ENCODE data around the gene PXYLP1. TPM values are rescaled to one million over a fixed set of nuclear protein-coding genes. Genes with fewer than 3 reads are reported as not detected.
A peak's percentile ranks its signal among the peaks of the same experiment; 100 is the strongest.

The PXYLP1 gene
- total and polyA plus RNA-seq, 2 donors: 41.5 to 49.0 TPM

DNA sequence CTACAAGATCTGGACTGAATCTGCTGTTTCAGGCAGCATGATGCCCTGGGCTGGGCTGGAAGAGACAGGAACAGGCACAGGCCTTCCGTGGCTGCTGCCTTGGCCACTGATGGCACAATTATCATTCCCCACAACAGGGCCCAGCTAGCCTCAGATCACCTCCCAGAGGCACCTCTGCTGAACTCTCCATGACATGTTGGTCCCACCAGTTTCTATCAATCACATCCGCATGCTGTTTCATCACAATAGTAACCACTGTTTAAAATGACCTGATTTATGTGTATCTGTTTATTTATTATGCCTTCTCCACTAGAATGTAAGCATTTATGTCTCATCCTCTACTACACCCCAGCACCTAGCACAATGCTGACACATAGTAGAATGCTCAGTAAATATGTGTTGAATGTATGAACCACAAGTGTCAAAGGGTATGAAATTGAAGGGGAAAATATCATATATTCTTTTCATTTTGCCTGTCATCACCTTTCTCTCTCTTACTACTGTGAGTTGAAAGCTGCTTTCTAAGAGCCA lies 104.0 kb downstream of the PXYLP1 start:
- no peaks in the 10 kb centered on the region for H3K27me3 ChIP-seq (ENCODE audit: control insufficient read depth in 2 of 2, insufficient read depth in 1 of 2, low read length in 1 of 2)
- no peak for DNase-seq (ENCODE audit: low read depth in 6 of 9, low spot score in 9 of 9)
- no peaks in the 10 kb centered on the region for H3K9me3 ChIP-seq (ENCODE audit: control insufficient read depth in 2 of 2, insufficient read depth in 1 of 2, low read length in 1 of 2)
- H3K36me3 ChIP-seq (ENCODE audit: control insufficient read depth in 2 of 2, insufficient read depth in 2 of 2, low read length in 1 of 2): no peaks in the 10 kb centered on the region
- H3K27ac ChIP-seq (ENCODE audit: low read depth in 1 of 2, low read length in 1 of 2): no peak overlapping the region
- no peaks in the 10 kb centered on the region for H3K4me1 ChIP-seq (ENCODE audit: control insufficient read depth in 2 of 2, insufficient read depth in 2 of 2, low read length in 2 of 2)
- no peak overlapping the region for H3K4me3 ChIP-seq (ENCODE audit: low read length in 2 of 2)
- 98% methylated on average over 2 of the region's 2 CpGs for WGBS

DNA sequence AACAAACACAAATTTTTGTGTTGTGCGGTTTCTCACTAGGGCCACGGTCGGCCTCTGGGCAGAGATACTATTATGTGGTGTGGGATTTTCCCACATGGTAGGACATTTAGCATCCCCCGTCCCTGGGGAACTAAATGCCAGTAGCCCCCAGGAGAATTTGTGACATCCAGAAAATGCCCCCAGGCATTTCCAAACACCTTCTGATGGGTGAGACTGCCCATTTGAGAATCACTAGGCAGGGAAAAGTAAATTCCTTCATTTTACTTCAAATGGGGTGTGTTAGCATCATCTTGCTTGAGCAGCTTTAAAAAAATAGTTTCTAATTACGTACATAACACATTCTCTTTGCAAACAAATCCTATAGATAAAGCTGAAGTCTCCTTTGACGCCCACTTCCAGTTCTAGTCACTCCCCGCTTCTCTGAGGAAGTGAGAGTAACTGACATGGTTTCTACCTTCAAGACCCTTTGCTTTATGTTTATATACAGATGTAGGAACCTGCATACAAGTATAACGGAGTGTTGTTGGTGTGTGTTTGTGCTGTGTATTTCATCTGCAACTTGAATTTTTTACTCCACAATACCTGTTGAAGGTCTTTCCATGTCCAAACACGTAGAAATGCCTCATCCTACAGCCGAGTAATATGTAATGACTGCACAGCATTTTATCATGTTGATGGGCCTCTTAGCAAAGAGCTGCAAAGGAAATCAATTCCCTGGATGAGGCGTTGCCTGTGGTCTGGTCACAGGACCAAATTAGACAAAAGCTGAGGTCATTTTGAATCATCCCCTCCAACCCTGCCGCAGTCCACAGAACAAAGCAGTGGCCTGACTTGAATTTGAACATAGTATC lies 105.3 kb downstream of the PXYLP1 start:
- Histone ChIP-seq H3K36me3 (ENCODE audit: control insufficient read depth in 2 of 2, insufficient read depth in 2 of 2, low read length in 1 of 2) (no peaks in the 10 kb centered on the region), H3K4me3 (ENCODE audit: low read length in 2 of 2) (no peak overlapping the region), H3K27ac (ENCODE audit: low read depth in 1 of 2, low read length in 1 of 2) (no peak overlapping the region), H3K27me3 (ENCODE audit: control insufficient read depth in 2 of 2, insufficient read depth in 1 of 2, low read length in 1 of 2) (no peaks in the 10 kb centered on the region), H3K9me3 (ENCODE audit: control insufficient read depth in 2 of 2, insufficient read depth in 1 of 2, low read length in 1 of 2) (no peaks in the 10 kb centered on the region), H3K4me1 (ENCODE audit: control insufficient read depth in 2 of 2, insufficient read depth in 2 of 2, low read length in 2 of 2) (no peaks in the 10 kb centered on the region)
- DNase-seq (ENCODE audit: low read depth in 6 of 9, low spot score in 9 of 9): peak in 1 of 9 donors; percentile 23
- WGBS: 90% methylated on average over 12 of the region's 12 CpGs

DNA sequence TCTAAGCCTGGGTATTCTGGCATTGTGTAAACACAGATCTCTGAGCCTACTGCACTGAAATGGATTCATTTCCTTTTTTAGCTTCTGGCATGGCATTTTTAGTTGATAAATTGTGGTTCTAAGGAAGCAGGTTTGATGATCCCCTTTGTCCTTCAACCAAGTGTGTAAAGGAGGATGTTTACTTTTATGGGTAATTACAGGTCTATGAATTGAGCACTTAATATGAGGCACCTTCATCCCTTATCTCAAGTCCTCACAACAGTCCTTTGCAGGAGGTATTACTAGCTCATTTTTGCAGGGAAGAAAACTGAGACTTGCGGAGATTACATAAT lies 105.9 kb downstream of the PXYLP1 start:
- WGBS: 99% methylated on average over 1 of the region's 1 CpG
- Histone ChIP-seq H3K4me3 (ENCODE audit: low read length in 2 of 2) (no peak overlapping the region), H3K27me3 (ENCODE audit: control insufficient read depth in 2 of 2, insufficient read depth in 1 of 2, low read length in 1 of 2) (no peaks in the 10 kb centered on the region), H3K27ac (ENCODE audit: low read depth in 1 of 2, low read length in 1 of 2) (no peak overlapping the region), H3K36me3 (ENCODE audit: control insufficient read depth in 2 of 2, insufficient read depth in 2 of 2, low read length in 1 of 2) (no peaks in the 10 kb centered on the region), H3K9me3 (ENCODE audit: control insufficient read depth in 2 of 2, insufficient read depth in 1 of 2, low read length in 1 of 2) (no peaks in the 10 kb centered on the region), H3K4me1 (ENCODE audit: control insufficient read depth in 2 of 2, insufficient read depth in 2 of 2, low read length in 2 of 2) (no peaks in the 10 kb centered on the region)
- no peak for DNase-seq (ENCODE audit: low read depth in 6 of 9, low spot score in 9 of 9)

DNA sequence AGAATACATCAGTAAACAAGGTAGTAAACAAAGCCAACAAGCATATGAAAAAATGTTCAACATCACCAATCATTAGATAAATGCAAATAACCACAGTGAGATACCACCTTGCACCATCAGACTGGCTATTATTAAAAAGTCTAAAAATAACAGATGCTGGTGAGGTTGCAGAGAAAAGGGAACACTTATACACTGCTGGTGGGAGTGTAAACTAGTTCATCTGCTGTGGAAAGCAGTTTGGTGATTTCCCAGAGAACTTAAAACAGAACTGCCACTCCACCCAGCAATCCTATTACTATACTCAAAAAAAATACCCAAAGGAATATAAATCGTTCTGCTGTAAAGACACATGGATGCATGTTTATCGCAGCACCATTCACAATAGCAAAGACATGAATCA lies 106.4 kb downstream of the PXYLP1 start:
- 97% methylated on average over 2 of the region's 2 CpGs for WGBS
- H3K9me3 ChIP-seq (ENCODE audit: control insufficient read depth in 2 of 2, insufficient read depth in 1 of 2, low read length in 1 of 2): no peaks in the 10 kb centered on the region
- no peak overlapping the region for H3K27ac ChIP-seq (ENCODE audit: low read depth in 1 of 2, low read length in 1 of 2)
- DNase-seq (ENCODE audit: low read depth in 6 of 9, low spot score in 9 of 9): no peak
- no peaks in the 10 kb centered on the region for H3K27me3 ChIP-seq (ENCODE audit: control insufficient read depth in 2 of 2, insufficient read depth in 1 of 2, low read length in 1 of 2)
- no peak overlapping the region for H3K4me3 ChIP-seq (ENCODE audit: low read length in 2 of 2)
- no peaks in the 10 kb centered on the region for H3K4me1 ChIP-seq (ENCODE audit: control insufficient read depth in 2 of 2, insufficient read depth in 2 of 2, low read length in 2 of 2)
- H3K36me3 ChIP-seq (ENCODE audit: control insufficient read depth in 2 of 2, insufficient read depth in 2 of 2, low read length in 1 of 2): no peaks in the 10 kb centered on the region

DNA sequence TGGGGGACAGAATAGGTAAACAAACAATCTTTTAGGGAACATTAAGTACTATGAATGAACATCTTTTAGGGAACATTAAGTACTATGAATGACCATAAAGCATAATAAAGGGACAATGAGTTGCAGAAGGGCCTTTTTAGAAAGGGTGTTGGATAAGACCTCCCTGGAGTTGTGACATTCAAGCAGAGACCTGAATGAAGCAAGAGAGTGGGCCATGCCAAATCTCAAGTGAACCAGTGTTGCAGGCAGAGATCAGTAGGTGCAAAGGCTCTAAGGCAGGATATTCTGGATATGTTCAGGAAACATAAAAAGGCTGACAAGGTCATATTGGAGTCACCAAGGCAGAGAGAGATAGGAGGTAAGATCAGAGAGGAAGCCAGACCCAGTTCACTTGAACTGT lies 107.3 kb downstream of the PXYLP1 start:
- no peak overlapping the region for H3K27ac ChIP-seq (ENCODE audit: low read depth in 1 of 2, low read length in 1 of 2)
- no peaks in the 10 kb centered on the region for H3K4me1 ChIP-seq (ENCODE audit: control insufficient read depth in 2 of 2, insufficient read depth in 2 of 2, low read length in 2 of 2)
- no peaks in the 10 kb centered on the region for H3K9me3 ChIP-seq (ENCODE audit: control insufficient read depth in 2 of 2, insufficient read depth in 1 of 2, low read length in 1 of 2)
- H3K27me3 ChIP-seq (ENCODE audit: control insufficient read depth in 2 of 2, insufficient read depth in 1 of 2, low read length in 1 of 2): no peaks in the 10 kb centered on the region
- no peak for DNase-seq (ENCODE audit: low read depth in 6 of 9, low spot score in 9 of 9)
- no peak overlapping the region for H3K4me3 ChIP-seq (ENCODE audit: low read length in 2 of 2)
- no peaks in the 10 kb centered on the region for H3K36me3 ChIP-seq (ENCODE audit: control insufficient read depth in 2 of 2, insufficient read depth in 2 of 2, low read length in 1 of 2)

DNA sequence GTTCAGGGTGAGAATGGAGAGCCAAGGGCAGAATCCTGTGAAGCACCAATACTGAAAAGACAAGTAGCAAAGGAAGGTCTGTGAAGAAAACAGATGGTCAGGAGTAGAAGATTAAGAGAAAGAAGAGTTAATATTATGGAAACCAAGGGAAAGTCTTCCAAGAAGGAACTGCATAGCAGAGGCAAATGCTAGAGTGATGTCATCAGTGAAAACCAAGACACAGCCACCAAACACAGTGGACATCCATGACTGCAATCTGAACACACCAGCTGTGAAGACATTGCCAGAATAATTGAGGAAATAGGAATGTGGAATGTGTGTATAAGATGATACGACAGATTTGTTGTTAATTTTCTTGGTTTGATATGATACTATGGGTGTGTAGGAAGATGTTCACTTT lies 109.9 kb downstream of the PXYLP1 start:
- H3K4me1 ChIP-seq (ENCODE audit: control insufficient read depth in 2 of 2, insufficient read depth in 2 of 2, low read length in 2 of 2): no peaks in the 10 kb centered on the region
- H3K27me3 ChIP-seq (ENCODE audit: control insufficient read depth in 2 of 2, insufficient read depth in 1 of 2, low read length in 1 of 2): no peaks in the 10 kb centered on the region
- H3K4me3 ChIP-seq (ENCODE audit: low read length in 2 of 2): no peak overlapping the region
- no peaks in the 10 kb centered on the region for H3K9me3 ChIP-seq (ENCODE audit: control insufficient read depth in 2 of 2, insufficient read depth in 1 of 2, low read length in 1 of 2)
- no peaks in the 10 kb centered on the region for H3K36me3 ChIP-seq (ENCODE audit: control insufficient read depth in 2 of 2, insufficient read depth in 2 of 2, low read length in 1 of 2)
- no peak for DNase-seq (ENCODE audit: low read depth in 6 of 9, low spot score in 9 of 9)
- WGBS: 97% methylated on average over 1 of the region's 1 CpG
- no peak overlapping the region for H3K27ac ChIP-seq (ENCODE audit: low read depth in 1 of 2, low read length in 1 of 2)

DNA sequence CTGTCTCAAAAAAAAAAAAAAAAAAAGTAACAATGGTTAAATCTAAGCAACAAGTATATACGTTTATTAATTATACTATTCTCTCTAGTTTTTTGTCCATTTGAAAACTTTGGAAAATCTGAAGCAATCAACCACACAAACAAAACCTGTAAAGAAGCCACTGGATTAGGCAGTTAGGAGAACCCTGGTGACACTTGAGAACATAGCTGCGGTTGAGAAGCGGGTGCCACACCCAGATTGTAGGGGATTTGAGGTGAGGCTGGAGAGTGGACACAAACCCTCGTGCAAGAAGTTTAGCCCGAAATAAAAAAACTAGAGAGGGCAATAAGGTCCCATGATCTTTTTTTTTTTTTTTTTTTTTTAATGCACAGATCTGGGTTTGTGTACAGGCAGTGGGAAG lies 110.8 kb downstream of the PXYLP1 start:
- H3K27me3 ChIP-seq (ENCODE audit: control insufficient read depth in 2 of 2, insufficient read depth in 1 of 2, low read length in 1 of 2): no peaks in the 10 kb centered on the region
- no peaks in the 10 kb centered on the region for H3K36me3 ChIP-seq (ENCODE audit: control insufficient read depth in 2 of 2, insufficient read depth in 2 of 2, low read length in 1 of 2)
- H3K4me1 ChIP-seq (ENCODE audit: control insufficient read depth in 2 of 2, insufficient read depth in 2 of 2, low read length in 2 of 2): no peaks in the 10 kb centered on the region
- H3K9me3 ChIP-seq (ENCODE audit: control insufficient read depth in 2 of 2, insufficient read depth in 1 of 2, low read length in 1 of 2): no peaks in the 10 kb centered on the region
- DNase-seq (ENCODE audit: low read depth in 6 of 9, low spot score in 9 of 9): no peak
- no peak overlapping the region for H3K27ac ChIP-seq (ENCODE audit: low read depth in 1 of 2, low read length in 1 of 2)
- H3K4me3 ChIP-seq (ENCODE audit: low read length in 2 of 2): no peak overlapping the region
- WGBS: 94% methylated on average over 5 of the region's 5 CpGs

DNA sequence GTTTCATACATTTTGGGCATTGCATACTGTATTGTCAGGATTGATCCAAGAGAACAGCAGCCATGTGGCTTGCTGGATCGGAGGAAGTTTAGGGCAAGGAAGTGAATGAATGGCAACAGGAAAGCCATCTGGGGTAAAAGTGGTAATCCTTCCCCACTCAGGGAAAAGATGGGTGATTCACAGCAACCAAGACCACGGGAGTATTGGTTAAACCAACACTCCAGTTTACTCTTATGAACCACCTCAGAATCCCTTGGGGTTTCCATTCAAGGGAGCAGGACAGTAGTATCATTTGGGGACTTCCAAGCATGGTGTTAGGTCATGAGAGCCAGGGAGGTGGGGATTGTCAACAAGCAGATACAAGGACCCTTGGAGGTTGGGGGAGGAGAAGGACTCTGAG lies 111.5 kb downstream of the PXYLP1 start:
- 87% methylated on average over 2 of the region's 2 CpGs for WGBS
- Histone ChIP-seq H3K27ac (ENCODE audit: low read depth in 1 of 2, low read length in 1 of 2) (no peak overlapping the region), H3K4me1 (ENCODE audit: control insufficient read depth in 2 of 2, insufficient read depth in 2 of 2, low read length in 2 of 2) (no peaks in the 10 kb centered on the region)

DNA sequence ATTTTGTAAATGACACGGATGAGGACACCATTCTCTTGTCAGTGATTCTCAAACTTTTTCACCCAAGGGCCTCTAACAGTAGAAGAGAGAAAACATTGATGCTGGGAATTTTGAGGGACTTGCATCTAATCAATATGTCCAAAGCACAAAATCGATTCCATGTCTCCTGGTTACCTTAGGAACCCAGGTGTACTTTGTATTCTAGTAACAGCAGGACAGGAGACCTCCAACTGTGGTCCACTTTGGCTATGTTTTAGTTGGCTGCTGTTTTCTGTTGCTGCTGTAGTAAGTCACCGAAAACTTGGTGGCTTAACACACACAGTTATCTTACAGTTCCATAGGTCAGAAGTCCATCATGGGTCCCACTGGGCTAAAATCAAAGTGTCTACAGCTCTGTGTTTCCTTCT lies 112.2 kb downstream of the PXYLP1 start:
- Histone ChIP-seq H3K4me3 (ENCODE audit: low read length in 2 of 2) (no peak overlapping the region), H3K9me3 (ENCODE audit: control insufficient read depth in 2 of 2, insufficient read depth in 1 of 2, low read length in 1 of 2) (no peaks in the 10 kb centered on the region), H3K27ac (ENCODE audit: low read depth in 1 of 2, low read length in 1 of 2) (no peak overlapping the region), H3K27me3 (ENCODE audit: control insufficient read depth in 2 of 2, insufficient read depth in 1 of 2, low read length in 1 of 2) (no peaks in the 10 kb centered on the region), H3K36me3 (ENCODE audit: control insufficient read depth in 2 of 2, insufficient read depth in 2 of 2, low read length in 1 of 2) (no peaks in the 10 kb centered on the region), H3K4me1 (ENCODE audit: control insufficient read depth in 2 of 2, insufficient read depth in 2 of 2, low read length in 2 of 2) (no peaks in the 10 kb centered on the region)
- 92% methylated on average over 3 of the region's 3 CpGs for WGBS
- DNase-seq (ENCODE audit: low read depth in 6 of 9, low spot score in 9 of 9): no peak

More for the DNA sequence above, 111.5 kb downstream of the PXYLP1 start:
- Histone ChIP-seq H3K27me3 (ENCODE audit: control insufficient read depth in 2 of 2, insufficient read depth in 1 of 2, low read length in 1 of 2) (no peaks in the 10 kb centered on the region), H3K9me3 (ENCODE audit: control insufficient read depth in 2 of 2, insufficient read depth in 1 of 2, low read length in 1 of 2) (no peaks in the 10 kb centered on the region), H3K36me3 (ENCODE audit: control insufficient read depth in 2 of 2, insufficient read depth in 2 of 2, low read length in 1 of 2) (no peaks in the 10 kb centered on the region), H3K4me3 (ENCODE audit: low read length in 2 of 2) (no peak overlapping the region)
- DNase-seq (ENCODE audit: low read depth in 6 of 9, low spot score in 9 of 9): no peak

Data from thymus (tissue), 11 donors.